ENCODE data around the gene FHOD3. TPM values are rescaled to one million over a fixed set of nuclear protein-coding genes. Genes with fewer than 3 reads are reported as not detected.

FHOD3 gene
- total and polyA plus RNA-seq, 7 experiments from 2014 or later = not detected

GRCh38 chr18:36330435-36331052, 33.0 kb downstream of the FHOD3 start:
- no peak overlapping the region for H3K4me3 ChIP-seq (ENCODE audit: low read length)
- no peaks in the 10 kb centered on the region for H3K27me3 ChIP-seq (ENCODE audit: control insufficient read depth in 2 of 2, insufficient read depth in 2 of 2, low read length in 2 of 2)
- H3K27me3 Mint-ChIP-seq = peaks cover 0 to 43% (median 24%) of the 10 kb centered on the region in 5 donors
- no peaks in the 10 kb centered on the region for H3K36me3 ChIP-seq (ENCODE audit: control insufficient read depth in 2 of 3, insufficient read depth in 3 of 3, low read length in 3 of 3)
- no peak for ATAC-seq
- H3K4me3 Mint-ChIP-seq = no peak overlapping the region
- POLR2A ChIA-PET = no interaction called here
- H3K27ac Mint-ChIP-seq = no peak overlapping the region
- H3K36me3 Mint-ChIP-seq = no peaks in the 10 kb centered on the region
- H3K27ac ChIP-seq (ENCODE audit: low read depth, low read length) = no peak overlapping the region
- H3K4me1 ChIP-seq (ENCODE audit: control insufficient read depth in 2 of 2, insufficient read depth in 2 of 2, low read length in 2 of 2) = no peaks in the 10 kb centered on the region
- no peaks in the 10 kb centered on the region for H3K4me1 Mint-ChIP-seq
- CTCF ChIA-PET = no interaction called here
- intact Hi-C loops (cut with micrococcal nuclease) = no loop called here
- no peak for DNase-seq
- H3K9me3 ChIP-seq (ENCODE audit: control insufficient read depth in 2 of 3, low read length in 3 of 3) = no peaks in the 10 kb centered on the region
- H3K9me3 Mint-ChIP-seq = peaks cover 0 to 4% (median 0%) of the 10 kb centered on the region in 11 donors

GRCh38 chr18:36331521-36331971, 34.0 kb downstream of the FHOD3 start:
- ATAC-seq (no peak), DNase-seq (no peak)
- Mint-ChIP-seq H3K27me3 (peaks cover 0 to 43% (median 24%) of the 10 kb centered on the region in 5 donors), H3K9me3 (peaks cover 0 to 4% (median 0%) of the 10 kb centered on the region in 11 donors), H3K4me1 (no peaks in the 10 kb centered on the region), H3K4me3 (no peak overlapping the region), H3K27ac (no peak overlapping the region), H3K36me3 (no peaks in the 10 kb centered on the region)
- Histone ChIP-seq H3K9me3 (ENCODE audit: control insufficient read depth in 2 of 3, low read length in 3 of 3) (no peaks in the 10 kb centered on the region), H3K27ac (ENCODE audit: low read depth, low read length) (no peak overlapping the region), H3K27me3 (ENCODE audit: control insufficient read depth in 2 of 2, insufficient read depth in 2 of 2, low read length in 2 of 2) (no peaks in the 10 kb centered on the region), H3K36me3 (ENCODE audit: control insufficient read depth in 2 of 3, insufficient read depth in 3 of 3, low read length in 3 of 3) (no peaks in the 10 kb centered on the region), H3K4me3 (ENCODE audit: low read length) (no peak overlapping the region), H3K4me1 (ENCODE audit: control insufficient read depth in 2 of 2, insufficient read depth in 2 of 2, low read length in 2 of 2) (no peaks in the 10 kb centered on the region)
- ChIA-PET CTCF (no interaction called here), POLR2A (no interaction called here)
- intact Hi-C loops (cut with micrococcal nuclease) = no loop called here

- no peak overlapping the region for H3K27ac Mint-ChIP-seq
Measured at GRCh38 chr18:36333414-36333813, 35.9 kb downstream of the FHOD3 start.

GRCh38 chr18:36334798-36335197, 37.3 kb downstream of the FHOD3 start:
- ChIA-PET CTCF (no interaction called here), POLR2A (no interaction called here)
- Mint-ChIP-seq H3K27ac (no peak overlapping the region), H3K9me3 (peaks cover 0 to 1% (median 0%) of the 10 kb centered on the region in 11 donors), H3K4me1 (no peaks in the 10 kb centered on the region), H3K27me3 (peaks cover 0 to 19% (median 10%) of the 10 kb centered on the region in 5 donors), H3K4me3 (no peak overlapping the region), H3K36me3 (no peaks in the 10 kb centered on the region)
- H3K9me3 ChIP-seq (ENCODE audit: control insufficient read depth in 2 of 3, low read length in 3 of 3) = no peaks in the 10 kb centered on the region
- H3K27me3 ChIP-seq (ENCODE audit: control insufficient read depth in 2 of 2, insufficient read depth in 2 of 2, low read length in 2 of 2) = no peaks in the 10 kb centered on the region
- no peak for DNase-seq
- no peak for ATAC-seq
- no peak overlapping the region for H3K27ac ChIP-seq (ENCODE audit: low read depth, low read length)
- intact Hi-C loops (cut with micrococcal nuclease) = no loop called here
- H3K36me3 ChIP-seq (ENCODE audit: control insufficient read depth in 2 of 3, insufficient read depth in 3 of 3, low read length in 3 of 3) = no peaks in the 10 kb centered on the region
- H3K4me3 ChIP-seq (ENCODE audit: low read length) = no peak overlapping the region
- no peaks in the 10 kb centered on the region for H3K4me1 ChIP-seq (ENCODE audit: control insufficient read depth in 2 of 2, insufficient read depth in 2 of 2, low read length in 2 of 2)

More at GRCh38 chr18:36333414-36333813, 35.9 kb downstream of the FHOD3 start:
- Mint-ChIP-seq H3K4me1 (no peaks in the 10 kb centered on the region), H3K9me3 (peaks cover 0 to 4% (median 0%) of the 10 kb centered on the region in 11 donors), H3K4me3 (no peak overlapping the region), H3K36me3 (no peaks in the 10 kb centered on the region), H3K27me3 (peaks cover 0 to 33% (median 18%) of the 10 kb centered on the region in 5 donors)
- Histone ChIP-seq H3K36me3 (ENCODE audit: control insufficient read depth in 2 of 3, insufficient read depth in 3 of 3, low read length in 3 of 3) (no peaks in the 10 kb centered on the region), H3K9me3 (ENCODE audit: control insufficient read depth in 2 of 3, low read length in 3 of 3) (no peaks in the 10 kb centered on the region), H3K4me3 (ENCODE audit: low read length) (no peak overlapping the region), H3K27ac (ENCODE audit: low read depth, low read length) (no peak overlapping the region), H3K27me3 (ENCODE audit: control insufficient read depth in 2 of 2, insufficient read depth in 2 of 2, low read length in 2 of 2) (no peaks in the 10 kb centered on the region), H3K4me1 (ENCODE audit: control insufficient read depth in 2 of 2, insufficient read depth in 2 of 2, low read length in 2 of 2) (no peaks in the 10 kb centered on the region)
- intact Hi-C loops (cut with micrococcal nuclease) = no loop called here
- DNase-seq (no peak), ATAC-seq (no peak)
- ChIA-PET POLR2A (no interaction called here), CTCF (no interaction called here)

GRCh38 chr18:36335476-36336279, 38.2 kb downstream of the FHOD3 start:
- no peaks in the 10 kb centered on the region for H3K27me3 ChIP-seq (ENCODE audit: control insufficient read depth in 2 of 2, insufficient read depth in 2 of 2, low read length in 2 of 2)
- POLR2A ChIA-PET = no interaction called here
- DNase-seq (no peak), ATAC-seq (no peak)
- intact Hi-C loops (cut with micrococcal nuclease) = no loop called here
- H3K4me3 ChIP-seq (ENCODE audit: low read length) = no peak overlapping the region
- no peak overlapping the region for H3K27ac Mint-ChIP-seq
- H3K4me1 Mint-ChIP-seq = no peaks in the 10 kb centered on the region
- H3K27ac ChIP-seq (ENCODE audit: low read depth, low read length) = no peak overlapping the region
- H3K4me3 Mint-ChIP-seq = no peak overlapping the region
- peaks cover 0 to 1% (median 0%) of the 10 kb centered on the region in 11 donors for H3K9me3 Mint-ChIP-seq
- no peaks in the 10 kb centered on the region for H3K4me1 ChIP-seq (ENCODE audit: control insufficient read depth in 2 of 2, insufficient read depth in 2 of 2, low read length in 2 of 2)
- H3K36me3 Mint-ChIP-seq = no peaks in the 10 kb centered on the region
- no peaks in the 10 kb centered on the region for H3K9me3 ChIP-seq (ENCODE audit: control insufficient read depth in 2 of 3, low read length in 3 of 3)
- H3K27me3 Mint-ChIP-seq = peaks cover 0 to 15% (median 7%) of the 10 kb centered on the region in 5 donors
- no peaks in the 10 kb centered on the region for H3K36me3 ChIP-seq (ENCODE audit: control insufficient read depth in 2 of 3, insufficient read depth in 3 of 3, low read length in 3 of 3)
- CTCF ChIA-PET = no interaction called here

GRCh38 chr18:36337679-36338402, 40.3 kb downstream of the FHOD3 start:
- Histone ChIP-seq H3K9me3 (ENCODE audit: control insufficient read depth in 2 of 3, low read length in 3 of 3) (no peaks in the 10 kb centered on the region), H3K27ac (ENCODE audit: low read depth, low read length) (no peak overlapping the region), H3K36me3 (ENCODE audit: control insufficient read depth in 2 of 3, insufficient read depth in 3 of 3, low read length in 3 of 3) (no peaks in the 10 kb centered on the region), H3K4me3 (ENCODE audit: low read length) (no peak overlapping the region), H3K4me1 (ENCODE audit: control insufficient read depth in 2 of 2, insufficient read depth in 2 of 2, low read length in 2 of 2) (no peaks in the 10 kb centered on the region), H3K27me3 (ENCODE audit: control insufficient read depth in 2 of 2, insufficient read depth in 2 of 2, low read length in 2 of 2) (no peaks in the 10 kb centered on the region)
- ATAC-seq = no peak
- no peak overlapping the region for H3K4me3 Mint-ChIP-seq
- no peaks in the 10 kb centered on the region for H3K4me1 Mint-ChIP-seq
- H3K36me3 Mint-ChIP-seq = no peaks in the 10 kb centered on the region
- intact Hi-C loops (cut with micrococcal nuclease) = no loop called here
- H3K27me3 Mint-ChIP-seq = peaks cover 0 to 23% (median 10%) of the 10 kb centered on the region in 5 donors
- POLR2A ChIA-PET = no interaction called here
- CTCF ChIA-PET = no interaction called here
- H3K27ac Mint-ChIP-seq = no peak overlapping the region
- peaks cover 0 to 14% (median 0%) of the 10 kb centered on the region in 11 donors for H3K9me3 Mint-ChIP-seq
- DNase-seq = no peak

Data from naive thymus-derived CD4-positive, alpha-beta T cell (primary cell).